WTC11 (cell line): ENCODE measurements around the gene AXL. TPM values are rescaled to one million over a fixed set of nuclear protein-coding genes. Genes with fewer than 3 reads are reported as not detected.

ENCODE experiments used
- ATAC-seq: fragments of 200-7000 bp; cut with Tn5 transposase; 2 replicates; pipeline ENCODE4 v1.10.0; 2021; ENCODE audit warnings: mild to moderate bottlenecking, moderate library complexity
- CTCF ChIA-PET: fragments of 300-600 bp; sonication (Branson Sonifier 250); formaldehyde crosslinking; loops from one replicate; lab custom pipeline; 2021; ENCODE audit warnings: antibody characterized with exemption; lab: Charles Lee
- POLR2A ChIA-PET: fragments of 350-600 bp; sonication (Branson Sonifier 250); formaldehyde crosslinking; loops from one replicate; lab custom pipeline; 2021; ENCODE audit warnings: antibody characterized with exemption; lab: Charles Lee
- DNase-seq: peaks from one replicate; pipeline ENCODE4 v3.0.0; 2021; ENCODE audit warnings: low spot score
- H3K27ac Mint-ChIP-seq: 2 replicates; pipeline ENCODE4 v1.8.0; 2021; ENCODE audit warnings: mixed read lengths
- H3K27me3 Mint-ChIP-seq: 2 replicates; pipeline ENCODE4 v1.8.0; 2021; ENCODE audit warnings: low read depth, mild to moderate bottlenecking, moderate library complexity, mixed read lengths
- H3K36me3 Mint-ChIP-seq: 2 replicates; pipeline ENCODE4 v1.8.0; 2021; ENCODE audit warnings: mixed read lengths
- H3K4me1 Mint-ChIP-seq: 2 replicates; pipeline ENCODE4 v1.8.0; 2022; ENCODE audit warnings: mixed read lengths
- H3K4me3 Mint-ChIP-seq: 2 replicates; pipeline ENCODE4 v1.8.0; 2021; ENCODE audit warnings: mild to moderate bottlenecking, moderate library complexity, mixed read lengths
- H3K9me3 Mint-ChIP-seq: 2 replicates; pipeline ENCODE4 v1.8.0; 2021; ENCODE audit warnings: mixed read lengths
- CBFB ChIP-seq: sonication (generic); formaldehyde crosslinking; IDR thresholded peaks from 2 replicates; pipeline ENCODE4 v1.8.1; 2022; ENCODE audit warnings: mild to moderate bottlenecking, low read depth, missing genetic modification reagents
- IRF2 ChIP-seq: sonication (generic); formaldehyde crosslinking; IDR thresholded peaks from 2 replicates; pipeline ENCODE4 v1.8.0; 2022; ENCODE audit warnings: low read depth, missing genetic modification reagents, borderline replicate concordance
- JAZF1 ChIP-seq: fragments of 250-450 bp; sonication (Bioruptor Pico); IDR thresholded peaks from 2 replicates; pipeline ENCODE4 v1.9.0; 2021; ENCODE audit warnings: moderate library complexity, mild to moderate bottlenecking, inconsistent platforms
- JUN ChIP-seq: sonication (generic); formaldehyde crosslinking; IDR thresholded peaks from 2 replicates; pipeline ENCODE4 v1.8.0; 2023; ENCODE audit warnings: mild to moderate bottlenecking, missing genetic modification reagents
- KAT7 ChIP-seq: sonication (generic); formaldehyde crosslinking; IDR thresholded peaks from 2 replicates; pipeline ENCODE4 v1.8.1; 2023; ENCODE audit warnings: missing genetic modification reagents, mild to moderate bottlenecking, borderline replicate concordance
- NR2C2 ChIP-seq: sonication (generic); formaldehyde crosslinking; IDR thresholded peaks from 2 replicates; pipeline ENCODE4 v1.8.0; 2022; ENCODE audit warnings: mild to moderate bottlenecking, missing genetic modification reagents
- SP1 ChIP-seq: sonication (generic); formaldehyde crosslinking; conservative IDR thresholded peaks from 2 replicates; pipeline ENCODE4 v1.8.1; 2022; ENCODE audit warnings: missing genetic modification reagents
- ZBTB21 ChIP-seq: sonication (generic); formaldehyde crosslinking; IDR thresholded peaks from 2 replicates; pipeline ENCODE4 v1.8.1; 2023; ENCODE audit warnings: mild to moderate bottlenecking, missing genetic modification reagents, borderline replicate concordance
- ZNF138 ChIP-seq: sonication (generic); formaldehyde crosslinking; conservative IDR thresholded peaks from 2 replicates; pipeline ENCODE4 v1.8.1; 2022; ENCODE audit warnings: mild to moderate bottlenecking, moderate library complexity, missing genetic modification reagents
- ZNF219 ChIP-seq: sonication (generic); formaldehyde crosslinking; IDR thresholded peaks from 2 replicates; pipeline ENCODE4 v1.8.0; 2023; ENCODE audit warnings: missing genetic modification reagents, mild to moderate bottlenecking, borderline replicate concordance
- ZNF396 ChIP-seq: fragments of 250-450 bp; sonication (Bioruptor Pico); IDR thresholded peaks from 2 replicates; pipeline ENCODE4 v1.8.0; 2021; ENCODE audit warnings: mild to moderate bottlenecking, moderate library complexity, borderline replicate concordance
- total RNA-seq: library from RNA; stranded (reverse); gene quantifications from 3 replicates; pipeline ENCODE4 v1.2.3, GENCODE V29; 2021
- TF ChIP-seq, protein P1 (sequence below): sonication (generic); formaldehyde crosslinking; IDR thresholded peaks from 2 replicates; pipeline ENCODE4 v1.8.1; 2023; ENCODE audit warnings: mild to moderate bottlenecking, missing genetic modification reagents, moderate library complexity
- TF ChIP-seq, protein P2 (sequence below): sonication (generic); formaldehyde crosslinking; IDR thresholded peaks from 2 replicates; pipeline ENCODE4 v1.8.0; 2023; ENCODE audit warnings: mild to moderate bottlenecking, missing genetic modification reagents
- TF ChIP-seq, protein P3 (sequence below): sonication (generic); formaldehyde crosslinking; IDR thresholded peaks from 2 replicates; pipeline ENCODE4 v1.8.1; 2023; ENCODE audit warnings: mild to moderate bottlenecking, missing genetic modification reagents
- TF ChIP-seq, protein P4 (sequence below): sonication (generic); formaldehyde crosslinking; IDR thresholded peaks from 2 replicates; pipeline ENCODE4 v1.8.0; 2022; ENCODE audit warnings: missing genetic modification reagents
- TF ChIP-seq, protein P5 (sequence below): sonication (generic); formaldehyde crosslinking; IDR thresholded peaks from 2 replicates; pipeline ENCODE4 v1.8.0; 2022; ENCODE audit warnings: mild to moderate bottlenecking, missing genetic modification reagents
- TF ChIP-seq, protein P6 (sequence below): fragments of 250-450 bp; sonication (Bioruptor Pico); conservative IDR thresholded peaks from 2 replicates; pipeline ENCODE4 v1.9.0; 2021; ENCODE audit warnings: mild to moderate bottlenecking
- TF ChIP-seq, protein P7 (sequence below): sonication (generic); formaldehyde crosslinking; IDR thresholded peaks from 2 replicates; pipeline ENCODE4 v1.8.1; 2023; ENCODE audit warnings: mild to moderate bottlenecking, missing genetic modification reagents, borderline replicate concordance
- TF ChIP-seq, protein P8 (sequence below): fragments of 250-450 bp; sonication (Bioruptor Pico); IDR thresholded peaks from 2 replicates; pipeline ENCODE4 v1.8.0; 2021; ENCODE audit warnings: mild to moderate bottlenecking

Gene AXL
- total RNA-seq, 1 experiment from 2014 or later: 25.0 TPM

DNA sequence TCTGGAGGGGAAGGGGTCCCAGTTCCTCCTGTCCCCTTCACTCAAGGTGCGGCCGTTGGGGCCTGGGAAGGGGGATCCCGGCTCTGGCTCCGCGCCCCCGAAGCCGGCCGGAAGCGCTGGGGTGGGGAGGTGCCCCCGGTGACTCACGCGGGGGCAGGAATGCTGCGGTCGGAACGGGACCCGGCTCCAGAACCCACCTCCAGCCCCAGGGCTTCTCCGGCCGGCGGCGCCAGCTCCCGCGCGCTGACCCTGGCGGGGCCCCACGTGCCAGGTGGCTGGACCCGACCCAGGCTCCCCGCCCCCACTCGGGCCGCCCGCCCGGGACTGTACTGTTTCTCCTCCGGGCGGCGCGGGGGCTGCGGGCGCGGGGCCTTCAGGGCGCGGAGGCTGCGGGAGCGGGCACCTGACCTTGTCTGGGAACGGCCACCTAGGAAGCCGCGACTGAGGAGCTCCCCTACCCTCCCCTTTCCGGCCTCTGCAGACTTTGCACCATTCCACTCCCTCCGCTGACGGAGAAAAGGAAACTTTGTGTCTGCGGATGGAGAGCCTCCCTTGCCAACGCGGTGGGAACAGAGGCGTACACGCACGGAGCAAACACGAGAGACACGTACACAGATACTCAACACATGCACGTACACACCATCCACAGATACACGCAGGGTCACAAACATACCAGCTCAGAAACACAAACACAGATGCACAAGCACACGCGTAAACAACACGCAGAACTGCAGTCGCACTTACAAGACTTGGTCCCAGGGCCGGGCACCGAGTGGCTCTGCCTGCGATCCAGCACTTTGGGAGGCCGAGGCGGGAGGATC, 7.2 kb downstream of the AXL start:
- POLR2A ChIA-PET: interaction anchor here (0.7 to 1.7 kb wide), 3 partner anchors 10 to 63 kb away, joined by 3 to 4 read pairs (median 3); no protein-coding TSS in a partner anchor
- Mint-ChIP-seq H3K27ac (peak overlapping the region; percentile 91), H3K4me3 (peak overlapping the region; percentile 71), H3K36me3 (peaks cover 5% of the 10 kb centered on the region), H3K9me3 (no peaks in the 10 kb centered on the region), H3K4me1 (peaks cover 39% of the 10 kb centered on the region), H3K27me3 (no peaks in the 10 kb centered on the region)
- CTCF ChIA-PET: interaction anchor here (0.6 to 1.5 kb wide), 7 partner anchors 22 to 222 kb away, joined by 4 to 9 read pairs (median 7); partner anchors contain the start of gene HNRNPUL1
- ATAC-seq (peak; percentile 62), DNase-seq (peak; percentile 70)
- TF ChIP-seq ZBTB21 (CRISPR knock-in tag) (no peak), ZNF219 (CRISPR knock-in tag) (no peak), KAT7 (CRISPR knock-in tag) (no peak), CBFB (CRISPR knock-in tag) (no peak), JUN (peak; percentile 42; the same call in 1 of the 2 replicates), SP1 (CRISPR knock-in tag) (0 out of 2 replicates have a peak, but pooled peaks have one; percentile 39), NR2C2 (CRISPR knock-in tag) (no peak), IRF2 (CRISPR knock-in tag) (no peak), ZNF396 (CRISPR knock-in tag) (no peak), JAZF1 (CRISPR knock-in tag) (no peak), ZNF138 (CRISPR knock-in tag) (no peak)
- TF ChIP-seq, protein P1, sequence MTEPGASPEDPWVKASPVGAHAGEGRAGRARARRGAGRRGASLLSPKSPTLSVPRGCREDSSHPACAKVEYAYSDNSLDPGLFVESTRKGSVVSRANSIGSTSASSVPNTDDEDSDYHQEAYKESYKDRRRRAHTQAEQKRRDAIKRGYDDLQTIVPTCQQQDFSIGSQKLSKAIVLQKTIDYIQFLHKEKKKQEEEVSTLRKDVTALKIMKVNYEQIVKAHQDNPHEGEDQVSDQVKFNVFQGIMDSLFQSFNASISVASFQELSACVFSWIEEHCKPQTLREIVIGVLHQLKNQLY (CRISPR knock-in tag): no peak
- TF ChIP-seq, protein P2, sequence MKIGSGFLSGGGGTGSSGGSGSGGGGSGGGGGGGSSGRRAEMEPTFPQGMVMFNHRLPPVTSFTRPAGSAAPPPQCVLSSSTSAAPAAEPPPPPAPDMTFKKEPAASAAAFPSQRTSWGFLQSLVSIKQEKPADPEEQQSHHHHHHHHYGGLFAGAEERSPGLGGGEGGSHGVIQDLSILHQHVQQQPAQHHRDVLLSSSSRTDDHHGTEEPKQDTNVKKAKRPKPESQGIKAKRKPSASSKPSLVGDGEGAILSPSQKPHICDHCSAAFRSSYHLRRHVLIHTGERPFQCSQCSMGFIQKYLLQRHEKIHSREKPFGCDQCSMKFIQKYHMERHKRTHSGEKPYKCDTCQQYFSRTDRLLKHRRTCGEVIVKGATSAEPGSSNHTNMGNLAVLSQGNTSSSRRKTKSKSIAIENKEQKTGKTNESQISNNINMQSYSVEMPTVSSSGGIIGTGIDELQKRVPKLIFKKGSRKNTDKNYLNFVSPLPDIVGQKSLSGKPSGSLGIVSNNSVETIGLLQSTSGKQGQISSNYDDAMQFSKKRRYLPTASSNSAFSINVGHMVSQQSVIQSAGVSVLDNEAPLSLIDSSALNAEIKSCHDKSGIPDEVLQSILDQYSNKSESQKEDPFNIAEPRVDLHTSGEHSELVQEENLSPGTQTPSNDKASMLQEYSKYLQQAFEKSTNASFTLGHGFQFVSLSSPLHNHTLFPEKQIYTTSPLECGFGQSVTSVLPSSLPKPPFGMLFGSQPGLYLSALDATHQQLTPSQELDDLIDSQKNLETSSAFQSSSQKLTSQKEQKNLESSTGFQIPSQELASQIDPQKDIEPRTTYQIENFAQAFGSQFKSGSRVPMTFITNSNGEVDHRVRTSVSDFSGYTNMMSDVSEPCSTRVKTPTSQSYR (CRISPR knock-in tag): no peak
- TF ChIP-seq, protein P3, sequence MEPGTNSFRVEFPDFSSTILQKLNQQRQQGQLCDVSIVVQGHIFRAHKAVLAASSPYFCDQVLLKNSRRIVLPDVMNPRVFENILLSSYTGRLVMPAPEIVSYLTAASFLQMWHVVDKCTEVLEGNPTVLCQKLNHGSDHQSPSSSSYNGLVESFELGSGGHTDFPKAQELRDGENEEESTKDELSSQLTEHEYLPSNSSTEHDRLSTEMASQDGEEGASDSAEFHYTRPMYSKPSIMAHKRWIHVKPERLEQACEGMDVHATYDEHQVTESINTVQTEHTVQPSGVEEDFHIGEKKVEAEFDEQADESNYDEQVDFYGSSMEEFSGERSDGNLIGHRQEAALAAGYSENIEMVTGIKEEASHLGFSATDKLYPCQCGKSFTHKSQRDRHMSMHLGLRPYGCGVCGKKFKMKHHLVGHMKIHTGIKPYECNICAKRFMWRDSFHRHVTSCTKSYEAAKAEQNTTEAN: peak; percentile 27; the same call in 1 of the 2 replicates
- TF ChIP-seq, protein P4, sequence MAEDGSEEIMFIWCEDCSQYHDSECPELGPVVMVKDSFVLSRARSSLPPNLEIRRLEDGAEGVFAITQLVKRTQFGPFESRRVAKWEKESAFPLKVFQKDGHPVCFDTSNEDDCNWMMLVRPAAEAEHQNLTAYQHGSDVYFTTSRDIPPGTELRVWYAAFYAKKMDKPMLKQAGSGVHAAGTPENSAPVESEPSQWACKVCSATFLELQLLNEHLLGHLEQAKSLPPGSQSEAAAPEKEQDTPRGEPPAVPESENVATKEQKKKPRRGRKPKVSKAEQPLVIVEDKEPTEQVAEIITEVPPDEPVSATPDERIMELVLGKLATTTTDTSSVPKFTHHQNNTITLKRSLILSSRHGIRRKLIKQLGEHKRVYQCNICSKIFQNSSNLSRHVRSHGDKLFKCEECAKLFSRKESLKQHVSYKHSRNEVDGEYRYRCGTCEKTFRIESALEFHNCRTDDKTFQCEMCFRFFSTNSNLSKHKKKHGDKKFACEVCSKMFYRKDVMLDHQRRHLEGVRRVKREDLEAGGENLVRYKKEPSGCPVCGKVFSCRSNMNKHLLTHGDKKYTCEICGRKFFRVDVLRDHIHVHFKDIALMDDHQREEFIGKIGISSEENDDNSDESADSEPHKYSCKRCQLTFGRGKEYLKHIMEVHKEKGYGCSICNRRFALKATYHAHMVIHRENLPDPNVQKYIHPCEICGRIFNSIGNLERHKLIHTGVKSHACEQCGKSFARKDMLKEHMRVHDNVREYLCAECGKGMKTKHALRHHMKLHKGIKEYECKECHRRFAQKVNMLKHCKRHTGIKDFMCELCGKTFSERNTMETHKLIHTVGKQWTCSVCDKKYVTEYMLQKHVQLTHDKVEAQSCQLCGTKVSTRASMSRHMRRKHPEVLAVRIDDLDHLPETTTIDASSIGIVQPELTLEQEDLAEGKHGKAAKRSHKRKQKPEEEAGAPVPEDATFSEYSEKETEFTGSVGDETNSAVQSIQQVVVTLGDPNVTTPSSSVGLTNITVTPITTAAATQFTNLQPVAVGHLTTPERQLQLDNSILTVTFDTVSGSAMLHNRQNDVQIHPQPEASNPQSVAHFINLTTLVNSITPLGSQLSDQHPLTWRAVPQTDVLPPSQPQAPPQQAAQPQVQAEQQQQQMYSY (CRISPR knock-in tag): peak; percentile 79
- TF ChIP-seq, protein P5, sequence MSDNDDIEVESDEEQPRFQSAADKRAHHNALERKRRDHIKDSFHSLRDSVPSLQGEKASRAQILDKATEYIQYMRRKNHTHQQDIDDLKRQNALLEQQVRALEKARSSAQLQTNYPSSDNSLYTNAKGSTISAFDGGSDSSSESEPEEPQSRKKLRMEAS (CRISPR knock-in tag): peak; percentile 76; the same call in 1 of the 2 replicates
- TF ChIP-seq, protein P6, sequence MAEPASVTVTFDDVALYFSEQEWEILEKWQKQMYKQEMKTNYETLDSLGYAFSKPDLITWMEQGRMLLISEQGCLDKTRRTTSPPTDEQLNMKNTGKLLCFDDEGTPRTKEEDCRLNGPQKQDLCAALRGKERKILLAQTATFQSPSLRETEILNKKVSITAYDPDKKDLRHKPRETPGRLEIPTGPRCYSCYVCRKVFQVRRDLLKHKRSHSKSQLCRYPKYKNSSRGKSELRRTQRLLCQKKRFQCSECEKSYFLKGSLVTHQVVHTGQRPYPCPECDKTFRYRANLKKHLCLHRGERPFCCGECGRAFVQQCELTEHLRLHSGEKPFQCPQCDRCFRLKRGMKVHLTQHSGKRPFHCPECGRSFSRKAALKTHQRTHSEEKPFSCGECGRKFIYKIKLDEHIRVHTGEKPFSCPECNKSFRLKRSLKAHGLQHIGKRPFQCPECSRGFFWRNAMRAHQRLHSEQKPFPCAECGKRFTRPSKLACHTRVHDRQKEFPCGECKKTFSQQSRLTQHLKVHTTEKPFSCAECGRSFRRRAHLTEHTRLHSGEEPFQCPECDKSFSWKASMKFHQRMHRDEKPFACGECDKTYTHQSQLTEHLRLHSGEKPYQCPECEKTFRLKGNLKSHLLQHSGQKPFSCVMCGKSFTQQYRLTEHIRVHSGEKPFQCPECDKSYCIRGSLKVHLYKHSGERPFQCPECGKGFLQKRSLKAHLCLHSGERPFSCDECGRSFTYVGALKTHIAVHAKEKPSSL (CRISPR knock-in tag): no peak
- TF ChIP-seq, protein P7, sequence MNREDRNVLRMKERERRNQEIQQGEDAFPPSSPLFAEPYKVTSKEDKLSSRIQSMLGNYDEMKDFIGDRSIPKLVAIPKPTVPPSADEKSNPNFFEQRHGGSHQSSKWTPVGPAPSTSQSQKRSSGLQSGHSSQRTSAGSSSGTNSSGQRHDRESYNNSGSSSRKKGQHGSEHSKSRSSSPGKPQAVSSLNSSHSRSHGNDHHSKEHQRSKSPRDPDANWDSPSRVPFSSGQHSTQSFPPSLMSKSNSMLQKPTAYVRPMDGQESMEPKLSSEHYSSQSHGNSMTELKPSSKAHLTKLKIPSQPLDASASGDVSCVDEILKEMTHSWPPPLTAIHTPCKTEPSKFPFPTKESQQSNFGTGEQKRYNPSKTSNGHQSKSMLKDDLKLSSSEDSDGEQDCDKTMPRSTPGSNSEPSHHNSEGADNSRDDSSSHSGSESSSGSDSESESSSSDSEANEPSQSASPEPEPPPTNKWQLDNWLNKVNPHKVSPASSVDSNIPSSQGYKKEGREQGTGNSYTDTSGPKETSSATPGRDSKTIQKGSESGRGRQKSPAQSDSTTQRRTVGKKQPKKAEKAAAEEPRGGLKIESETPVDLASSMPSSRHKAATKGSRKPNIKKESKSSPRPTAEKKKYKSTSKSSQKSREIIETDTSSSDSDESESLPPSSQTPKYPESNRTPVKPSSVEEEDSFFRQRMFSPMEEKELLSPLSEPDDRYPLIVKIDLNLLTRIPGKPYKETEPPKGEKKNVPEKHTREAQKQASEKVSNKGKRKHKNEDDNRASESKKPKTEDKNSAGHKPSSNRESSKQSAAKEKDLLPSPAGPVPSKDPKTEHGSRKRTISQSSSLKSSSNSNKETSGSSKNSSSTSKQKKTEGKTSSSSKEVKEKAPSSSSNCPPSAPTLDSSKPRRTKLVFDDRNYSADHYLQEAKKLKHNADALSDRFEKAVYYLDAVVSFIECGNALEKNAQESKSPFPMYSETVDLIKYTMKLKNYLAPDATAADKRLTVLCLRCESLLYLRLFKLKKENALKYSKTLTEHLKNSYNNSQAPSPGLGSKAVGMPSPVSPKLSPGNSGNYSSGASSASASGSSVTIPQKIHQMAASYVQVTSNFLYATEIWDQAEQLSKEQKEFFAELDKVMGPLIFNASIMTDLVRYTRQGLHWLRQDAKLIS (CRISPR knock-in tag): no peak
- TF ChIP-seq, protein P8, sequence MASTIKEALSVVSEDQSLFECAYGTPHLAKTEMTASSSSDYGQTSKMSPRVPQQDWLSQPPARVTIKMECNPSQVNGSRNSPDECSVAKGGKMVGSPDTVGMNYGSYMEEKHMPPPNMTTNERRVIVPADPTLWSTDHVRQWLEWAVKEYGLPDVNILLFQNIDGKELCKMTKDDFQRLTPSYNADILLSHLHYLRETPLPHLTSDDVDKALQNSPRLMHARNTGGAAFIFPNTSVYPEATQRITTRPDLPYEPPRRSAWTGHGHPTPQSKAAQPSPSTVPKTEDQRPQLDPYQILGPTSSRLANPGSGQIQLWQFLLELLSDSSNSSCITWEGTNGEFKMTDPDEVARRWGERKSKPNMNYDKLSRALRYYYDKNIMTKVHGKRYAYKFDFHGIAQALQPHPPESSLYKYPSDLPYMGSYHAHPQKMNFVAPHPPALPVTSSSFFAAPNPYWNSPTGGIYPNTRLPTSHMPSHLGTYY (CRISPR knock-in tag): no peak
